NCI-H2081 treated with DMSO at 0.1 percent for 48 hours (cell line): ENCODE results near the gene DEGS2.

Experiments used
- DNase-seq: peaks from one replicate; lab custom pipeline; 2025; lab: John Stamatoyannopoulos, UW

DEGS2 gene

DNA sequence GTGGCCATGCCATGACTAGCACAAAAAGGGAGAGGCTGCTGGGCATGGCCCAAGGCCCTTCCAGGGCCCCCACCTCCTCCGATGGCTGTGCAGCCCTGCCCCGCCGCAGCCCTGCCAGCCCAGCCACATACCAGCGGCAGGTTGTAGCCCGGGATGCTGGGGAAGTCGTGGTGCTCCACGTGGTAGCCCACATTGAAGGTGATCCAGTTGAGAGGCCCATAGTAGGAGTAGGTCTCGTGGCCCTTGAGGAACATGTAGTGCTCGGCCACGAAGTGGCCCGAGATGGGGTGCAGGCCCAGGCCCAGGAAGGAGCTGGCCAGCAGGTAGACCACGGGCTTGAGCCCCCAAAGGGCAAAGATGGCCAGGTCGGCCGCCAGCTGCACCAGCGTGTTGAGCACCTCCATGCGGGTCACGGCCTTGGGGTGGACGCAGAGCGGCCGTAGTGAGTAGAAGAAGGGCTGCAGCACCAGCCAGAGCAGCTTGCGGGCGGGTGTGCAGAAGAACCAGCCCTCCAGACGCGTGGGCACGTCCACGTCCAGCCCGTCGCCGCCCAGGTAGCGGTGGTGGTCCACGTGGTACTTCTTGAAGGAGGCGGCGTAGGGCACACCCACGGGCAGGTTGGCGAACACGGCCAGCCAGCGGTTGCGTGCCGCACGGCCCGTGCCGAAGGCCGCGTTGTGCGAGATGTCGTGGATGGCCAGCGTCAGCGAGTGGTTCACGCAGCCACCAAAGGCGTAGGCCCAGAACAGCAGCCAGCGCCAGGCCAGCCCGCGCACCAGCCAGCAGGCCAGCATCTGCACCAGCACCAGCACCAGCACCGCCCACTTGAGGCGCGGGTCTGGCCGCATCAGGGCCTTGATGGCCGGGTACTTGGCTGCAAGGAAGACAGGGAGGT, 10.4 kb downstream of the DEGS2 start:
- DNase-seq: no peak

DNA sequence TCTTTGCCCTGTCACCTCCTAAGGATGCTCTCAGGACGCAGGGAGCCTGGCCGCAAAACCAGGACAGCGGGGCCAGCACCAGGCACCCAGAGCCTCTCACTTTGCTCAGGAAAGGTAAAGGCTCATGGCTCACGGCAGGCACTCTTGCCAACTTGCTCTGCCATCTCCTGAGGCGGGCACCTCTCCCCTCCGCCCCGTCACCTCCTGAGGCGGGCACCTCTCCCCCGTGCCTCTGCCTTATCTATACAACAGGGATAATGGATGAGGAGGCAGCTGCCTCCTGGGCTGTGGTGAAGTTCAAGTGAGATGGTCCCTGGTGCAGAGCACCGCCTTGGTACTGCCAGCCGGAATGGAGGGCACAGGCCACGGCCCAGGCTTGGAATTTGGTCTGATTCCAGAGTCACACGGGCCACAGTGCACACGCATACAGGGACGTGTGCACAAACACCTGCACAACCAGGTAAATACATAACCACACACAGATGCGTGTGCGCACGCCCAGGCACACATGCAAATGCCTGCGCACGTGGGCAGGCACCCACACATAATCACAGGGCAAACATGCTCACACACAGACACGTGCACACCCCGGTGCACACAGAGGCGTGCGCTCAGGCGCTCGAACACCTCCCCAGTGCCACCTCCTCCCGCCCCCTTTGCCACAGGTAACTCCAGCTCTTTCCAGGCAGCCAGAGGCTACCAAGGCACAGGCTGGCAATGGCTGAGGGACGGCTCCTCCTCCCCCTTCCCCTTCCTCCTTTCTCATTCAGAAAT, 11.6 kb downstream of the DEGS2 start:
- DNase-seq: no peak

DNA sequence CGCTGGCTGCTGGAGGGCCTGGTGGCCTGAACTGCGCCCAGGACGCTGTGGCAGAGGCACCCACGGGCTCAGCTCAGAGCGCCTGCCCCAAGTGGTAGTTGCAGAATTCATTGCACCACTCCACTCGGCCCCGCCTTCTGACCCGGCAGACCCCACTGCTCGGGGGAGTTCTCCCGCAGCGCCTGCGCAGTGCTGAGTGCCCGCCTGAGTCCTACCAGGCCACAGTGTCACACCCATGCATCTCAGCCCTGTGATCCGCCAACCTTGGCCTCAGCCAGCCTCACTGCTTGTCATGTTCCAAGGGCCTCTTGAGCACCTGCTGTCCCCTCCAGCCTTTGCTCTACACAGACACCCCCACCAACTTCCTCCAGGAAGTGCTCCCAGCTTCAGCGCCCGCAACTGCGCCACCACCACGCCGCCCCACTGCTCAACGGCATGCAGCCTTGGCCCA, 12.2 kb downstream of the DEGS2 start:
- no peak for DNase-seq

DNA sequence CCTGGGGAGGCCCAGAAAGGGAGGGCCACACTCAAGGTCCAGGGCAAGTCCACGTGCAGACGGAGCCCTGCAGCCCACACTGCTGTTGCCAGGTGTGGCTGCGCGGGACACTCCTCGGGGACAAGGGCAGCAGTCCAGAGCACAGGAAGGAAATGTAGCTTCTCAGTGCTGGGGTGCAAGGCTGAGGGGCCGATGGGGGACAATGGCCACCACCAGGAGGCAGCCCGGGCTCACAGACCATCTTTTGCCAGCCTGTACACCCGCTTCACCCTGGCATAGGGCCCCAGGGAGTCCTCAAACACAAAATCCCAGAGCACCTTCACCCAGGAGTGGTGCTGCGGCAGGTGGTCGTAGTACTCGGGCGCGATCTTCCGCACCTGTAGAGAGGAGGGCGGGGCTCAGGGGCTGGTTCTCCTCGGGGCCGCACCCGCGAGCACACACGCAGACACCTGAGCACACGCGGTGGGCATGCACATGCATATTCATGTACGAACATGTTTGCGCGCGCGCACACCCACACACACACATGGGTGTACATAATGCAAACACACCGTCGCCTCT, 12.8 kb downstream of the DEGS2 start:
- DNase-seq: no peak

DNA sequence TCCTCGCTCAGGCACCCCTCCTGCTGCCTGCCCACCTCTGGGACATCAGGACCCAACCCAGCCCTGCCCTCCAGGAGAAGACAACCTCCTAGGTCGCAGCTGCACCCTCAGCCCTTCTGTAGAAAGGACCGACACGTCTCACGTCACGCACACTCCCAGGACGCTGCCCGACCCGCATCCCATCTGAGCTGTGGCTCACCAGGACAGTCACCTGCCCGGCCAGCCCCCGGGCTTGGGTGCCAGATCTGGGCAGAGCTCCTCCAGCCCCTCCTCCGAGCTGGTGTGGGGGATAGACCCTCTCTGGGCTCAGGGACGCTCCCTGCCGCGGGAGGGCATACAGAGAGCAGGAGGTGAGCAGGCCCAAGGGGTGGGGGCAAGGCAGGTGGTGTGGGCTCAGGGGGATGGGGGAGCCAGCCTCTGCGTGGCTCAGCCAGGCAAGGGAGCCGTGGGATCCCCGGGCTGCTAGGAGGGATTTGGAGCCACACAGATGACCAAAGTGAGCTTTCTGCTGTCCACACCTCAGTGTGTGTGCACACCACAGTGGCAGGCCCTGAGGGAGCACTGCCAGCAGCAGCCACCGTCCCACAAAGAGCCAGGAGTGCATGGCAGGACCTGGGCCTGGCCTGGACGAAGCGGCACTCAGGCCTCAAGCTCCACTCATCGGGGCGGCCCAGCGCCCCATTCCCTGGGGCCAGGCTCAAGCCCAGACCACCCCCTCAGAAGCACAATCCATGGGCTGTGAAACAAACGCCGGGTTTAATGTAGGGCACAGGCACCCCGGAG, 13.6 kb downstream of the DEGS2 start:
- no peak for DNase-seq

DNA sequence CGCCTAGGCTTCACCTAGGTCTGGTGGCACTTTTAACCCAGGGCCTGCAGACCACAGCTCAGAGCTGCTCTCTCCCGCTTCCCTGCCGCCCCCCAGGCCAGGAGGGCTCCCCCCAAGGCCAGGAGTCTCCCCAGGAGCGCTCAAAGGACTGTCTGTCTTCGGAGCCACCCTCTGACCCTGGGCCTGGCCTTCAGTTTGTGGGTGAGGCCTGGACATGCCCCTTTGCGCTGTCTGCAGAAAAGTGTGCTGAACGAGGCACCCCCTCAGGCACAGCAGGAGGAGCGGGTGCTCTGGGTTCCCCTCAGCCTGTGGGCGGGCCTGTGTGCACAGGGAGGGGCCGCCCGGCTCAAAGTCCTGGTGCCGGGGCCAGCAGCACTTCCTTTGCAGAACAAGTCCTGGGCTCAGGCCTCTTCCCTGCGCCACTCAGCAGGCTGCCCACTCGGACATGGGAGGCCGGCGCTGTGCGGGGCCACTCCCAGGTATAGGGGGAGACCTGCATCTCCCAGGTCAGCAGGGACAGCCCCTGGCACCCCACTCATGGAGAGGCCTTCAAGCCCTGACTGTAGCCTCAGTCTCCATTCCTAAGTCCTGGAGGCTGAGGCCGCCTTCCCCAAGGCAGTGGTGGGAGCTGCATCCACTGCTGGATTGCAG, 14.3 kb downstream of the DEGS2 start:
- DNase-seq: no peak

DNA sequence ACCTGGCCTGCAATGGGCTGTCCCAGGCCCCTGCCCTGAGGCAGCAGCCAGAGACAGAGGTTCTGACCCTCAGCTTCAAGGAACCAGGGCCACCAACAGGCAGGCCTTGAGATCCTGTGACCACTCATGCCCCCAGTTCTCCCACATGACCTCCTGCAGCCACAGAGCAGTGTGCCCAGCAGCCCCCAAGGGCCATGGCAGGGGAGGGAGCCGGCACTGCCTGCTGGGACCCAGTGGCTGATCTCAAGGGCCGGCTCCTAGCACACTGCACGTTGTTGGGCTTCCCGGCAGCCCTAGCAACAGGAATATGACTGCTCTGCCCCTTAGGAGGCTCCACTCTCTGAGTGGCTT, 14.8 kb downstream of the DEGS2 start:
- DNase-seq: no peak

DNA sequence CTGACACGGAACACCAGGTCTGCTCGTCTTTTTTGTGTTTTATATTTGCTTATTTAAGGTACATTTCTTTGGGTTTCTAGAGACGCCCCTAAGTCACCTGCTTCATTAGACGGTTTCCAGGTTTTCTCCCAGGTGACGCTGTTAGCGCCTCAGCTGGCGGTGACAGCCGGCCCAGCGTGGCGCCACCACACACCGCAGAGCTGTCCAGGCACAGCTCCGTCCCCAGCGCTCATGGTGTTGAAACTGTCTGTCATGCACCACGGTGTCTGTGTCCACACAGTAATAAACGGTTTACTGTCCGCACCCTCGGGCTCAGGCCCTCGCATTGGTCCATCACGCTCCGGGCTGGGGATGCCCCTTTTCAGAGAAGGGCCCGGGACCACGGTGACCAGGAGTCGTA, 15.5 kb downstream of the DEGS2 start:
- DNase-seq: no peak

DNA sequence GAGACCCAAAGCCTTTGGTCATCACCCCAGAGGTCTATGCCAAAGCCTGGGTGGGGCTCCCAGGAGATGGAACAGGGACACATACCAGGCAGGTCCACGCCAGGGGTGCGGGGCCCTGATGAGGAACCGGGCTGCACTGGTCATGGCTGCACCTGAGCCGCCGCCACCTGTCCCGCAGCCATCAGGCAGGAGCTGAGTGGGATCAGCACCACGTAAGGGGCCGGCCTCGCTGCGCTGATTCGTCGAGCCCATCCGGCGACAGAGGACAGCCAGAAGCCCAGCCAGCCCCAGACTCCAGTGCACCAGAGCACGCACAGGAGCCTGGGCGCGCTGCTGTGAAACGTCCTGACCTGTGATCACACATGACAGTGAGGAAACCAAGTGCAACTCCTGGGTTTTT, 15.9 kb downstream of the DEGS2 start:
- DNase-seq: no peak

DNA sequence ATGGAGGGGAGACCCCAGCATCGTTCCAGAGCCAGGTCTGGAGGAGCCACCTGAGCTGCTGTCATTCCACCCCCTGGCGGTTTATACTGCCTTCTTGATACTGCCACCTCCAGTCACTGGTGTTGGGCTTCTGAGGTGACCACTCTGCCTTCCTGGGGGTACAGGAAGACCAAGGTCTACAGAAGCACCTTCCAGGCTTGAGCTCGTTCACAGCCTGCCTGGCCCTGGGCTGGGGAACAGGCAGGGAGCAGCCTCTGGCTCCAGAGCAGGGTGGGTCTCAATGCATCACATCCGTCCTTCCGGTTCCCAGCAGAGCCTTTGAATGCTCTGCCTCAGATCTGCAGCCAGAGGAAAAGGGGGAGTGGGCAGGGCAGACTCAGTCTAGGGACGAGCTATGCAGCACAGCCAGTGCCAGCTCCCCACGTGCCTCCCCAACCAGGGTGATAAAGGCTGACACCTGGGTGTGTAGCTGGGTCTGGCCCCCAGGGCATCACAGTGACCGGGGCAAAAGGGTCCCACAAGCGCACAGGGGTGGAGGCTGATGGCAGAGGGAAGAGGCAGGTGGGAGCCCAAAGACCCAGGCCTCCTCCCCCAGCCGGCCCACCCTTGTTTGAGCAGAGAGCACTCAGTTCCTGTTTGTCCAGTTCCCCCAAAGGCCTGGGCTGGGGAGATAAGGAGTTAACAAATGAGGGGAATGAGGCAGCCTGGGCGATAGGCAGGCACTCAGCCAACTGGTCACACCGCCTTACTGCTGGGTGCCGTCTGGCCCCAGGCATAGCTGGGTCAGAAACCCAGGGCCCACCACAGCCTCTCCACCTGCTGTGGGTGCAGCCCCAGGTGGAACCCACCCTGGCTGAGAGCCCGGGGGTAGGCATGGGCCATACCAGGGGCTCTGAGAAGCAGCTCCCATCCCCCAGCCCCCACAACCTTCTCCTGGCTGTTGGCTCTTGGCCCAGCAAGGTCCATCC, 17.1 kb downstream of the DEGS2 start:
- DNase-seq: no peak

DNA sequence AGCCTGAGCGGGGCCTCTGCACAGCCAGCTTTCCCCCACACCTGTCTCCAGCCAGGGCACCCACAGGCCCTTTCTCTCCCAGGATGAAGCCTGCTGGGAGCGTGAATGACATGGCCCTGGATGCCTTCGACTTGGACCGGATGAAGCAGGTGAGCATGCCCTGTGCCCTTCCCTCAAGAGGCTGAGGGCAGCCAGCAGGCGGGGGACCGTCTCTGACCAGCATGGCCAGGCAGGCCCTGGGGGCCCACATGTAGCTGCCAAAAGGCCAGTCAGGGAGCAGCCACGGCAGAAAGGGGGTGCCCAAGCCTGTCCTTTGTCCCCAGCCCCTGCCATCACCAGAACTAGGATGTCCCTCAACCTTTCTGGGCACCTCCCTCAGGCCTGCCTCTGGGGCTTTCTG, 18.3 kb downstream of the DEGS2 start:
- DNase-seq: no peak

DNA sequence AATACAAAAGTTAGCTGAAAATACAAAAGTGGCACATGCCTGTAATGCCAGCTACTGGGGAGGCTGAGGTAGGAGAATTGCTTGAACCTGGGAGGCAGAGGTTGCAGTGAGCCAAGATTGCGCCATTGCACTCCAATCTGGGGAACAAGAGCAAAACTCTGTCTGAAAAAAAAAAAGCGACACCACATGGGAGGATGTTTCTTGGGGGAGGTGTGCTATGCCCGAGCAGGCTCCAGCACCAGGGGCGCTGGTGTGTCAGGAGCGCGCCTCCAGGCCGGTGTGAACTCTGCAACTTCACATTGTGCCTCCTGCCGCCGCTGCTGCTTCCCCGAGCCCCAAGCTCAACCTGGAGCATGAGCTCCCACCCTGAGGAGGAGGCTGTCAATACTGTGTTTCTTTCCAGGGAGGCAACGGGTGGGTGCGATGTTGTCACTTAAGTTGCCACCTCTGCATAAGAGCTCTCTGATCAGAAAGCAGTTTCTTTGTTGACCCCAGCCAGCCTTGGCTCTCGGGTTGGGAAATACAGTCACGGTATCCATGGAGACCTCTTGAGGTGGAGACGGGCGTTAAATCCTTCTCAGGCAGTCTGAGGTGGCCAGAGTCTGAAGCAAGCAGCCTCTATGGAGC, 18.9 kb downstream of the DEGS2 start:
- no peak for DNase-seq

DNA sequence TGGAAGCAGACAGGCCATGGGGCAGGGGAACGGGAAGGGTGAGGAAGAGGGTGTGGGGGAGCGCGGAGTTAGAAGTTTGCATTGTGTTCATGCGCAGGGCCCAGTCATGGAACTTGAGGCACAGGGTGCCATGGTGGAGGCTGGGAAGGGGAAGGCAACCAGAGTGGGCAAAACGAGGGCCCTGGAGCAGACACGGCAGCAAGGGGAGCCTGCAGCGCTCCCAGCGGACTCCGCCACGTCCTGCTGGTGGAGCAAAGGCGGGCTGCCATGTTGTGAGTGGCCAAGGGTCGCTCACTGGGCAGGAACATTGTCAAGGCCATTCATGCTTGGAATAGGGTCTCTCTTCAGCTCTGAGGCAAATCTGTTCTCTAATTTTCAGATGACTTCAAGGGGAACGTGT, 20.5 kb downstream of the DEGS2 start:
- no peak for DNase-seq

DNA sequence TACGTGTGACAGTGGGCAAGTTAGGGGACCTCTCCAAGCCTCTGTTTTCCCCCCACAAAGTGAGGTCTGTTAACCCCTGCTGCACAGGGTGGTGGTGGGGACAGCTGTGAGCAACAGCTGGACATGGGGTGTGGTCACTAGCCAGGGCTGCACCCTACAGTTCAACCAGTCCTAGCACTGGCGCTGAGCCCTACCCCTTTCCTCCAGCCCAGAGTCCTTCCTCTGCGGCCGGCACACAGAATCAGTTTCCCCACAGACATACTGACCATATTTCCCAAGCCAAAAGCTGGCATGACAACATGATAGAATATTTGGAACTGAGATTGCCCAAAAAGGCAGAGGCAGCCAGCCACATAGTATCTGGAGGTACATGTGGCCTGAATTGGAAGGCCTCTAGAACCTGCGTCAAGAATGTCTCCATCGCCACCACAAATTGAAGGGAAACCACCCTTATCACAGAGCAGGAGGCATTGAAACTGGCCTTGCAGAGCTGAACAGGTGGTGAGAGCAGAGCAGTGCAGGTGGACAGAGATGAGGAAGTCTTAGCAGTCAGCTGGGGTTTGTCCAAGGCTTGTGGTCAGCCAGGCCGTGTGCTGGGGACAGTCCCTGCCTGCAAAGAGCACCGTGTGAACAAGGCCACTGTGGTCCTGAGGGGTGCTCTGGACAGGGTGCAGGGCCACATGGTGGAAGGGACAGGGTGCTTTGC, 21.2 kb downstream of the DEGS2 start:
- no peak for DNase-seq

DNA sequence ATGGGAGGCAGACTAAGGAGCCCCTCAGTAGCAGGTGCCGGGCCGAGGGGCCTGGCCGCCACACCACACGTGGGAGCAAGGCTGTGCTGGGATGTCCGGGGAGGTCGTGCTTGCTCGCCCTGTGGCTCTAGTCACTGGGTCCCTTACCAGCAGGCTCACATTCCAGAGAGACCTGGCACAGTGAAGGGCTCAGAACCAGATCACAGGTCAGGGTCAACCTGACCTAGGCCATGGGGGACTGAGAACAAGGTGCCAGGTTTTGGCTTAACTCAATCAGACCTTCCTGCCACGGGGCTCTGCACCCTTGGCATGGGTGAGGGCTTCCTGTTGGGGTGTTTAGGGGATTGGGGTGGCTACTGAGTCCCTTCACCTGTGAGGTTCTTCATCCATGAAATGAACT, 22.3 kb downstream of the DEGS2 start:
- no peak for DNase-seq

DNA sequence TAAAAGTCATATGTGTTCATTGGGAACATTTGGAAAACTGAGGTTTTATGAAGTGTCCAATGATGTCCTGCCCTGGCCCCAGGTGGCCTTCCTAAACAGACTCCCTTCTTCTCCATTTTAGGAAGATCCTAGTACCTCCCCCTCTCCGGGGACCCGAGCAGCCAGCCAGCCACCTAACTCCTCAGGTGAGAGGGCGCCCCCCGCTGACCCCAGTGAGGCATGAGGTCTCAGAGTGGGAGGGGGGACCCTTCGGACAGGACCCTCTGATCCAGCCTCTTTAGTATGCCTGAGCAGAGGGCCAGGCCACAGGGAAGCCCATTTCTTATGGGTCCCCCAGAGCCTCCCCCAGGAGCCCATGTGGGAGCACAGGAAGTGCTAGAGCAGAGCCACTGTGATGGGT, 23.7 kb downstream of the DEGS2 start:
- no peak for DNase-seq

DNA sequence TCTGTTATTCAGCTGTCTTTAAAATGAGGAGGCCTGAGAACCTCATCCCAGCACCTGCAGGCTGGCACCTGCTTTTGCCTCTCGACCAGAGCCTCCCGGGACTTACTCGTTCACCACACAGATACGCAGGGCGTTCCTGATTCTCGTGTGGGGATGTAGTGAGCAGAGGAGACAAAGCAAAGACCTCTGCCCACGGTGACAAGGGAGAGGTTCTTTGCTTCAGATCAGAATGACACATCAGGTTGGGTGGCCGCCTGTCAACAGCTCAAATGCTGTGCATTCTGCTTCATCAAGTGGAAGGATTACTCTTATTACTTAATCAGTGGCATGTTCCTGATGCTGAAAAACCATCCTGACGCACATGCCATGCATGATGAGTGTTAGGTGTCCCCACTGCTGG, 24.4 kb downstream of the DEGS2 start:
- no peak for DNase-seq

DNA sequence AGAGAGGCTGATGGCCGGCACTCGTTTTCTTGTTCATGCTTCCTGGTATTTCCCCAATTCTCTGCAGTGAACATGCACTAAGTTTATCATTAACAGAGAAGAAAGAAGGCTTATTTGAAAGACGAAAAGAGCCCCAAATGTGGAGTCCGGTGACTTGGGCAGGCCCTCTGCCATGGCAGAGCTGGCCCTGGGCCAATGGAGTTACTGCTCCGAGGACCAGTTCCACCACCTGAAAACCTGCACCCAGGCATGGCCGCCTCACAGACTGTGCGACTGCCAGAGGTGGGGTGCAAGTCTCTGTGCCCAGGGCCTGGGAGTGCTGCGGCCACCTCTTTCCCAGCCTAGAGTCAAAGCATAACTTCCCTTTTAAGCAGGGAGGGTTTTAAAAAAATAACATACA, 24.9 kb downstream of the DEGS2 start:
- no peak for DNase-seq

DNA sequence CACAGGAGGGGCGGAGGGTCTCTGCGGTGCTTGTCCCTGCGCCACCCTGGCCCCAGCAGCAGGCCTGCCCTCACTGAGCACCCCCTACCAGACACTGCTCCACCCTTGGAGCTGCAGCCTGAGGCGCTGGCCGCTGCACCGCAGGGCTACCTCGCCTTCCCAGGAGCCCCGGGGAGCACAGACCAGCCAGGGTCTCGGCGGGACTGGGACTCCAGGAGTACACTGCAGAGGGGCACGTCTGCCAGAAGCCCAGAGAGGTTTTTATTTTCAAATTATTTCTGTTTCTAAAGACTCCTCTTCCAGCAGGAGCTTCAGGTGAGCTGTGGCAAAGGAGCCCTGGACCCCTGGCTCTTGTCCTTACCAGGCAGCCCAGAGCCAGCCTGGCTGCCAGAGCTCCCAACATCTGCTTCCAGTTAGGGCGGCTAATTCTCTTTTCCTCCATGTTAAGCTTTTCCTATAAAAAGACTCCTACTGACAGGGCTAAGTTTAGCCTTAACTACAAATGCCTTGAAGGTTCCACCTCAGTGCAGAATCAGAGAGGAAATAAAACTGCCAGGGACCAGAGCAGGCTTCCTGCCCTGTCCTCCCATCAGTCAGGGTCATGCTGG, 26.4 kb downstream of the DEGS2 start:
- no peak for DNase-seq
